ENCODE data around the gene PDE3A.

PDE3A gene

GRCh38 chr12:20523658-20524057 lies 155.3 kb downstream of the PDE3A start:
- H4K8ac ChIP-seq (ENCODE audit: low read depth, low read length) = no peak overlapping the region
- H3K23ac ChIP-seq (ENCODE audit: low read length) = no peak overlapping the region
- DNase-seq = no peak
- H3K79me2 ChIP-seq (ENCODE audit: control insufficient read depth, insufficient read depth, low read length, poor library complexity) = no peaks in the 10 kb centered on the region
- H3K27ac ChIP-seq (ENCODE audit: low read depth, low read length) = no peak overlapping the region
- H3K79me1 ChIP-seq (ENCODE audit: low read length) = no peaks in the 10 kb centered on the region
- H3K4ac ChIP-seq (ENCODE audit: low read depth, low read length) = no peak overlapping the region
- H2AK5ac ChIP-seq (ENCODE audit: low read length) = no peak overlapping the region
- H2AFZ ChIP-seq (ENCODE audit: insufficient read depth, low read length, poor library complexity) = no peak overlapping the region
- H3K18ac ChIP-seq (ENCODE audit: low read length) = no peak overlapping the region
- H3K9ac ChIP-seq (ENCODE audit: low read length) = no peak overlapping the region
- H3K36me3 ChIP-seq (ENCODE audit: control insufficient read depth in 1 of 2, insufficient read depth in 2 of 2, low read length in 2 of 2) = no peaks in the 10 kb centered on the region
- no peak overlapping the region for H2BK120ac ChIP-seq (ENCODE audit: insufficient read depth, low read length, poor library complexity)
- no peak overlapping the region for H2BK5ac ChIP-seq (ENCODE audit: low read depth, low read length, poor library complexity)
- WGBS (ENCODE audit: extremely low coverage, insufficient coverage, insufficient read length) = no CpG with 5 or more reads among the region's 2 CpGs
- no peak overlapping the region for H3K4me2 ChIP-seq (ENCODE audit: low read length)
- no peak overlapping the region for H2BK12ac ChIP-seq (ENCODE audit: low read length)
- H3K4me3 ChIP-seq (ENCODE audit: low read depth, low read length) = no peak overlapping the region
- H4K12ac ChIP-seq (ENCODE audit: low read depth, low read length) = no peak overlapping the region
- H4K91ac ChIP-seq (ENCODE audit: low read depth, low read length) = no peak overlapping the region
- H3K9me3 ChIP-seq (ENCODE audit: insufficient read depth, low read depth, low read length) = no peaks in the 10 kb centered on the region
- H3K4me1 ChIP-seq (ENCODE audit: control insufficient read depth in 1 of 2, insufficient read depth in 2 of 2, low read length in 2 of 2) = no peaks in the 10 kb centered on the region
- no peaks in the 10 kb centered on the region for H3K27me3 ChIP-seq (ENCODE audit: insufficient read depth, low read length)
- no peak overlapping the region for H3K14ac ChIP-seq (ENCODE audit: low read length)

GRCh38 chr12:20524113-20524512 lies 155.8 kb downstream of the PDE3A start:
- Histone ChIP-seq H4K12ac (ENCODE audit: low read depth, low read length) (no peak overlapping the region), H3K9me3 (ENCODE audit: insufficient read depth, low read depth, low read length) (no peaks in the 10 kb centered on the region), H3K27me3 (ENCODE audit: insufficient read depth, low read length) (no peaks in the 10 kb centered on the region), H3K4ac (ENCODE audit: low read depth, low read length) (no peak overlapping the region), H3K79me1 (ENCODE audit: low read length) (no peaks in the 10 kb centered on the region), H3K79me2 (ENCODE audit: control insufficient read depth, insufficient read depth, low read length, poor library complexity) (no peaks in the 10 kb centered on the region), H3K27ac (ENCODE audit: low read depth, low read length) (no peak overlapping the region), H2AFZ (ENCODE audit: insufficient read depth, low read length, poor library complexity) (no peak overlapping the region), H3K36me3 (ENCODE audit: control insufficient read depth in 1 of 2, insufficient read depth in 2 of 2, low read length in 2 of 2) (no peaks in the 10 kb centered on the region), H2BK5ac (ENCODE audit: low read depth, low read length, poor library complexity) (no peak overlapping the region), H4K8ac (ENCODE audit: low read depth, low read length) (no peak overlapping the region), H2BK12ac (ENCODE audit: low read length) (no peak overlapping the region), H3K14ac (ENCODE audit: low read length) (no peak overlapping the region), H4K91ac (ENCODE audit: low read depth, low read length) (no peak overlapping the region), H3K18ac (ENCODE audit: low read length) (no peak overlapping the region), H2AK5ac (ENCODE audit: low read length) (no peak overlapping the region), H3K4me3 (ENCODE audit: low read depth, low read length) (no peak overlapping the region), H3K4me2 (ENCODE audit: low read length) (no peak overlapping the region), H3K23ac (ENCODE audit: low read length) (no peak overlapping the region), H3K4me1 (ENCODE audit: control insufficient read depth in 1 of 2, insufficient read depth in 2 of 2, low read length in 2 of 2) (no peaks in the 10 kb centered on the region), H3K9ac (ENCODE audit: low read length) (no peak overlapping the region), H2BK120ac (ENCODE audit: insufficient read depth, low read length, poor library complexity) (no peak overlapping the region)
- no peak for DNase-seq
- WGBS (ENCODE audit: extremely low coverage, insufficient coverage, insufficient read length) = no CpG with 5 or more reads among the region's 5 CpGs

- H3K27ac ChIP-seq (ENCODE audit: low read depth, low read length) = no peak overlapping the region
- H4K12ac ChIP-seq (ENCODE audit: low read depth, low read length) = no peak overlapping the region
- H3K79me2 ChIP-seq (ENCODE audit: control insufficient read depth, insufficient read depth, low read length, poor library complexity) = no peaks in the 10 kb centered on the region
- no peak overlapping the region for H3K4me3 ChIP-seq (ENCODE audit: low read depth, low read length)
- H4K91ac ChIP-seq (ENCODE audit: low read depth, low read length) = no peak overlapping the region
- no peak overlapping the region for H3K4ac ChIP-seq (ENCODE audit: low read depth, low read length)
- no peak for DNase-seq
- no peak overlapping the region for H3K14ac ChIP-seq (ENCODE audit: low read length)
- no peak overlapping the region for H4K8ac ChIP-seq (ENCODE audit: low read depth, low read length)
- no peaks in the 10 kb centered on the region for H3K27me3 ChIP-seq (ENCODE audit: insufficient read depth, low read length)
- no peak overlapping the region for H2BK12ac ChIP-seq (ENCODE audit: low read length)
- no peak overlapping the region for H2BK120ac ChIP-seq (ENCODE audit: insufficient read depth, low read length, poor library complexity)
- no peak overlapping the region for H3K18ac ChIP-seq (ENCODE audit: low read length)
- no peak overlapping the region for H3K23ac ChIP-seq (ENCODE audit: low read length)
- no peaks in the 10 kb centered on the region for H3K4me1 ChIP-seq (ENCODE audit: control insufficient read depth in 1 of 2, insufficient read depth in 2 of 2, low read length in 2 of 2)
- no peak overlapping the region for H3K4me2 ChIP-seq (ENCODE audit: low read length)
- H2AFZ ChIP-seq (ENCODE audit: insufficient read depth, low read length, poor library complexity) = no peak overlapping the region
- no peak overlapping the region for H2BK5ac ChIP-seq (ENCODE audit: low read depth, low read length, poor library complexity)
- no peak overlapping the region for H3K9ac ChIP-seq (ENCODE audit: low read length)
- H3K79me1 ChIP-seq (ENCODE audit: low read length) = no peaks in the 10 kb centered on the region
- no peaks in the 10 kb centered on the region for H3K36me3 ChIP-seq (ENCODE audit: control insufficient read depth in 1 of 2, insufficient read depth in 2 of 2, low read length in 2 of 2)
- no peaks in the 10 kb centered on the region for H3K9me3 ChIP-seq (ENCODE audit: insufficient read depth, low read depth, low read length)
- WGBS (ENCODE audit: extremely low coverage, insufficient coverage, insufficient read length) = no CpG with 5 or more reads among the region's 4 CpGs
- H2AK5ac ChIP-seq (ENCODE audit: low read length) = no peak overlapping the region
Measured at GRCh38 chr12:20525064-20525610, 156.8 kb downstream of the PDE3A start.

- Histone ChIP-seq H3K79me1 (ENCODE audit: low read length) (no peaks in the 10 kb centered on the region), H4K91ac (ENCODE audit: low read depth, low read length) (no peak overlapping the region), H3K27ac (ENCODE audit: low read depth, low read length) (no peak overlapping the region), H4K8ac (ENCODE audit: low read depth, low read length) (no peak overlapping the region), H3K4me1 (ENCODE audit: control insufficient read depth in 1 of 2, insufficient read depth in 2 of 2, low read length in 2 of 2) (no peaks in the 10 kb centered on the region), H2AFZ (ENCODE audit: insufficient read depth, low read length, poor library complexity) (no peak overlapping the region), H3K79me2 (ENCODE audit: control insufficient read depth, insufficient read depth, low read length, poor library complexity) (no peaks in the 10 kb centered on the region), H3K9me3 (ENCODE audit: insufficient read depth, low read depth, low read length) (no peaks in the 10 kb centered on the region), H3K18ac (ENCODE audit: low read length) (no peak overlapping the region), H2AK5ac (ENCODE audit: low read length) (no peak overlapping the region), H3K36me3 (ENCODE audit: control insufficient read depth in 1 of 2, insufficient read depth in 2 of 2, low read length in 2 of 2) (no peaks in the 10 kb centered on the region), H2BK120ac (ENCODE audit: insufficient read depth, low read length, poor library complexity) (no peak overlapping the region), H3K27me3 (ENCODE audit: insufficient read depth, low read length) (no peaks in the 10 kb centered on the region), H2BK5ac (ENCODE audit: low read depth, low read length, poor library complexity) (no peak overlapping the region), H3K4ac (ENCODE audit: low read depth, low read length) (no peak overlapping the region), H3K23ac (ENCODE audit: low read length) (no peak overlapping the region), H2BK12ac (ENCODE audit: low read length) (no peak overlapping the region), H4K12ac (ENCODE audit: low read depth, low read length) (no peak overlapping the region), H3K4me2 (ENCODE audit: low read length) (no peak overlapping the region), H3K9ac (ENCODE audit: low read length) (no peak overlapping the region), H3K14ac (ENCODE audit: low read length) (no peak overlapping the region), H3K4me3 (ENCODE audit: low read depth, low read length) (no peak overlapping the region)
- no peak for DNase-seq
- WGBS (ENCODE audit: extremely low coverage, insufficient coverage, insufficient read length) = no CpG with 5 or more reads among the region's 8 CpGs
Measured at GRCh38 chr12:20527417-20528163, 159.3 kb downstream of the PDE3A start.

Data from trophoblast cell (in vitro differentiated cells and primary cell).